HUES6 (cell line): ENCODE results near the gene AIRE.

Source experiments
- H3K27ac ChIP-seq: 2 replicates; pipeline ENCODE4 v1.7.0; 2013; ENCODE audit warnings: low read depth, mild to moderate bottlenecking, low read length, inconsistent platforms
- H3K27me3 ChIP-seq: 2 replicates; pipeline ENCODE4 v1.6.1; 2013; ENCODE audit warnings: low read length; ENCODE audit not compliant: control insufficient read depth, insufficient read depth
- H3K36me3 ChIP-seq: 2 replicates; pipeline ENCODE4 v1.6.1; 2013; ENCODE audit warnings: low read length; ENCODE audit not compliant: control insufficient read depth, insufficient read depth
- H3K4me1 ChIP-seq: 2 replicates; pipeline ENCODE4 v1.6.1; 2013; ENCODE audit warnings: low read length; ENCODE audit not compliant: control insufficient read depth, insufficient read depth
- H3K4me3 ChIP-seq: 2 replicates; pipeline ENCODE4 v1.5.1; 2013; ENCODE audit warnings: low read depth, low read length
- H3K9ac ChIP-seq: one replicate; pipeline ENCODE4 v1.6.1; 2013; ENCODE audit warnings: mild to moderate bottlenecking, low read length
- H3K9me3 ChIP-seq: 2 replicates; pipeline ENCODE4 v1.6.1; 2013; ENCODE audit warnings: low read depth, low read length; ENCODE audit not compliant: control insufficient read depth, insufficient read depth

Gene AIRE

DNA sequence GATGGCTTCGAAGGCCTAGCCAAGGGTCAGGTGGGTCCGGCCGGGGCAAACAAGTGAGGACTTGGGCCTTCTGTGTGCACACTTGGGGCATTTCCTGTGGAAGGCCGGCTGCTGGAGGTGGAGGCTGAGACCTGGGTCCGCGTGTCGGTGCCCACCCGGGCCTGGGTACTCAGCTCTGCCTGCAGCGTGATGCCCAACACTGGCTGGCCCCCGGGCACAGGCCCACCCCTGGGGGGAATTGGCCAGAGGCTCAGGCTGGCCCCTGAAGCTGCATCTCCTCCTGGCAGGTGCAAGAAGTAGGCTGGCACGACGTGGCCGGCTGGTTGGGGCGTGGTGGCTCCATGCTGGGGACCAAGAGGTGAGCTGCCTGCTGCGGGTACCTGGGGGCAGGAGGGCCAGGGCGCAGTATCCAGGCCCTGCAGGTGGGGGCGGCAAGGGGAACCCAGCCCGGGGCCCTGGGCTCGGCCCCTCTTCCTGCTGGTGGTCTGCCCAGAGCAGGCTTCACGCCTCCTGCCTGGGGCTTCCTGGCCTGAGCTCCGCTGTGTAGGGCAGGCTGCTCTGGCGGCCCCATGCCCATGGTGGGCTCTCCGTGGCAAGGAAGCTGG, 36.3 kb downstream of the AIRE start:
- H3K36me3 ChIP-seq, result peaks cover 85% of the 10 kb centered on the region

DNA sequence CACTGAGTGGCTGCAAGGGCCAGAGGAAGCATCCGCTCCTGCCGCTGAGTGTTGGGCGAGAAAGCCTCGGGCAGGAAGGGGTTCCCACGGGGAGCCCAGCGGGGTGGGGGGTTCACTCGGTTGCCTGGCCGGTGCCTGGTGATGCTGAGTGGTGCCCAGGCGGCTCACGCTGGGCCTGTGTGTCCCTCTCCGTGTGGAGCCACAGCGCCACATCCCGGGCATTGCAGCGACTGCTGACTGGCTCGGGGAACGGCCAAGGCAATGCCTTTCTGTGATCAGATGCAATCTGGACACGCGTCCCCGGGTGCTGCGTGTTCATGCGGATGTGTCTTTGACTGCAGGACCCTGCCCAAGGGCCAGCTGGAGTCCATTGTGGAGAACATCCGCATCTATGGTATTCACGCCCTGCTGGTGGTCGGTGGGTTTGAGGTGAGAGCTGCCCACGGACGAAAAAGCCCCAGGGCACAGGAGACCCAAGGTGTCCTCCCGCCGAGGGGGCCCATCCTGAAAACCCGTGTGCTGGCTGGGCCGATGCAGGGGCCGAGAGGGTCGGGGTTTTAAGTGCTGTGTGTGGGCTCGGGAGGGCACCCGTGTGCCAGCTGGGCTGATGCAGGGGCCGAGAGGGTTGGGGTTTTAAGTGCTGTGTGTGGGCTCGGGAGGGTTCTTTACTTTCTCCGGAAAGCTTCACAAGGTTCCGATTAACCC, 37.1 kb downstream of the AIRE start:
- H3K4me1 ChIP-seq, result no peaks in the 10 kb centered on the region
- H3K27ac ChIP-seq, result no peak overlapping the region
- peaks cover 81% of the 10 kb centered on the region for H3K36me3 ChIP-seq
- H3K9me3 ChIP-seq, result no peaks in the 10 kb centered on the region
- H3K9ac ChIP-seq, result no peak overlapping the region
- H3K27me3 ChIP-seq, result no peaks in the 10 kb centered on the region
- no peak overlapping the region for H3K4me3 ChIP-seq

More for the DNA sequence above, 36.3 kb downstream of the AIRE start:
- no peaks in the 10 kb centered on the region for H3K4me1 ChIP-seq
- no peaks in the 10 kb centered on the region for H3K27me3 ChIP-seq
- no peaks in the 10 kb centered on the region for H3K9me3 ChIP-seq
- no peak overlapping the region for H3K27ac ChIP-seq
- H3K9ac ChIP-seq, result no peak overlapping the region
- no peak overlapping the region for H3K4me3 ChIP-seq

- Histone ChIP-seq H3K9ac (no peak overlapping the region), H3K27ac (no peak overlapping the region; the same call in 1 of the 2 replicates), H3K9me3 (no peaks in the 10 kb centered on the region), H3K36me3 (peaks cover 74% of the 10 kb centered on the region), H3K4me3 (no peak overlapping the region), H3K27me3 (no peaks in the 10 kb centered on the region), H3K4me1 (no peaks in the 10 kb centered on the region)
These were observed 37.9 kb downstream of the AIRE start for GRCh38 chr21:44323591-44323990.

DNA sequence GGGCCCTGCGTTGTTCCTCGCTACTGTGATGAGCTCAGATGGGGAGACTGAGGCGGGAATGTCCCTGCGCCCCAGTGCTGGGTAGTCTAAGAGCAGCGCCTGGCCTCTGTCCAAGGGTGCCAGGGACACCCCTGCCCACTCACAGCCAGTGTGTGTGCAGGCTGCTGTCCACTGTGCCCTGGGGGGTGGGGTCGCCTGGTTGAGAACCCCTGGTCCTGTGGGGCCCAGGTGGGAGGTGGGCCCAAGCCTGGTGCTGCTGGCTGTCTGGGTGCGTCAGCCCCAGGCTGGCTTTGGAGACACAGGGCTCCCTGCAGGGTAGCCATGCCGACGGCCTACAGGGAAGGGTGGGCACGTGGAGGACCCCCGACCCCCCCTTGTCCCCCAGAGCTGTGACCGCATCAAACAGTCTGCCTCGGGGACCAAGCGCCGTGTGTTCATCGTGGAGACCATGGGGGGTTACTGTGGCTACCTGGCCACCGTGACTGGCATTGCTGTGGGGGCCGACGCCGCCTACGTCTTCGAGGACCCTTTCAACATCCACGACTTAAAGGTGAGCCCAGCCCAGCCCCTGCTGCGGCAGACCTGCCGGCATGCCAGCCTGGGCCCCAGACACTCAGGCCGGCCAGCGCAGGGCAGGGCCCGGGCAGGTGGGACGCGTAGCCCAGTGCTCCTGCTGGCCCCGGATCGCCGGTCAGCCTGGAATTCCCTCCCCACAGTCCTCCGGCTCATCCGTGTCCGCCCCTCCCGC, 38.6 kb downstream of the AIRE start:
- Histone ChIP-seq H3K27ac (no peak overlapping the region), H3K36me3 (peaks cover 67% of the 10 kb centered on the region), H3K4me1 (no peaks in the 10 kb centered on the region), H3K4me3 (no peak overlapping the region), H3K9ac (no peak overlapping the region), H3K9me3 (no peaks in the 10 kb centered on the region), H3K27me3 (no peaks in the 10 kb centered on the region)

DNA sequence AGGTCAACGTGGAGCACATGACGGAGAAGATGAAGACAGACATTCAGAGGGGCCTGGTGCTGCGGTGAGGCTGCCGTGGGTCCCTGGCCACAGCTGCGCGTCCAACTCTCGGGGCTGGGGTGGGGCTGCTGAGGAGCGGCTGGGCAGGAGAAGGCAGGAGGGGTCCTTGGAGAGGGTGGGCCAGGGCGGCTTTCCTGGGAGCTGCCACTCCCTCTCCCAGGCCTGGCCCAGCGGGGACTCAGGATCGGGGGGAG, 39.1 kb downstream of the AIRE start:
- Histone ChIP-seq H3K27ac (no peak overlapping the region), H3K4me1 (no peaks in the 10 kb centered on the region), H3K4me3 (no peak overlapping the region), H3K36me3 (peaks cover 62% of the 10 kb centered on the region), H3K9me3 (no peaks in the 10 kb centered on the region), H3K27me3 (no peaks in the 10 kb centered on the region), H3K9ac (no peak overlapping the region)

GRCh38 chr21:44325386-44326271, 40.0 kb downstream of the AIRE start:
- Histone ChIP-seq H3K27ac (no peak overlapping the region), H3K4me1 (no peaks in the 10 kb centered on the region), H3K4me3 (no peak overlapping the region), H3K9ac (no peak overlapping the region), H3K27me3 (no peaks in the 10 kb centered on the region), H3K9me3 (no peaks in the 10 kb centered on the region), H3K36me3 (peaks cover 54% of the 10 kb centered on the region)

DNA sequence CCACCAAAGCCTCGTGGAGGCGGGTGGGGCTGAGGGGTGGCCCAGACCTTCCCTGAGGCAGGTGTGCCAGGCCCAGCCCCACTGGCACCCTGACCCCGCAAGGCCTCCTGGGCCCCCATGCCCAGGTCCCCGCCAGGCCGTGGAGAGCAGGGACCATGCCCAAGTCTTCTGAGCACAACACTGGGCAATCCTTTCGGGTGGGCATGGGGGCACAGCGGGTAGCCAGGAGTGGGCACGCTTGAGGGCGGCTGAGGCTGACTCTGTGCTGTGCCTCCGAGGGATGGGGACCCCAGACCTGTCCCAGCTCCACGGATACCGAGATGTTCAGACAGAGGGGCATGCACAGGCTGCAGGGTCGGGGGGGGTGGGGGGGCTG, 40.6 kb downstream of the AIRE start:
- no peak overlapping the region for H3K9ac ChIP-seq
- H3K9me3 ChIP-seq, result no peaks in the 10 kb centered on the region
- H3K27me3 ChIP-seq, result no peaks in the 10 kb centered on the region
- H3K27ac ChIP-seq, result no peak overlapping the region
- peaks cover 50% of the 10 kb centered on the region for H3K36me3 ChIP-seq
- no peaks in the 10 kb centered on the region for H3K4me1 ChIP-seq
- no peak overlapping the region for H3K4me3 ChIP-seq

DNA sequence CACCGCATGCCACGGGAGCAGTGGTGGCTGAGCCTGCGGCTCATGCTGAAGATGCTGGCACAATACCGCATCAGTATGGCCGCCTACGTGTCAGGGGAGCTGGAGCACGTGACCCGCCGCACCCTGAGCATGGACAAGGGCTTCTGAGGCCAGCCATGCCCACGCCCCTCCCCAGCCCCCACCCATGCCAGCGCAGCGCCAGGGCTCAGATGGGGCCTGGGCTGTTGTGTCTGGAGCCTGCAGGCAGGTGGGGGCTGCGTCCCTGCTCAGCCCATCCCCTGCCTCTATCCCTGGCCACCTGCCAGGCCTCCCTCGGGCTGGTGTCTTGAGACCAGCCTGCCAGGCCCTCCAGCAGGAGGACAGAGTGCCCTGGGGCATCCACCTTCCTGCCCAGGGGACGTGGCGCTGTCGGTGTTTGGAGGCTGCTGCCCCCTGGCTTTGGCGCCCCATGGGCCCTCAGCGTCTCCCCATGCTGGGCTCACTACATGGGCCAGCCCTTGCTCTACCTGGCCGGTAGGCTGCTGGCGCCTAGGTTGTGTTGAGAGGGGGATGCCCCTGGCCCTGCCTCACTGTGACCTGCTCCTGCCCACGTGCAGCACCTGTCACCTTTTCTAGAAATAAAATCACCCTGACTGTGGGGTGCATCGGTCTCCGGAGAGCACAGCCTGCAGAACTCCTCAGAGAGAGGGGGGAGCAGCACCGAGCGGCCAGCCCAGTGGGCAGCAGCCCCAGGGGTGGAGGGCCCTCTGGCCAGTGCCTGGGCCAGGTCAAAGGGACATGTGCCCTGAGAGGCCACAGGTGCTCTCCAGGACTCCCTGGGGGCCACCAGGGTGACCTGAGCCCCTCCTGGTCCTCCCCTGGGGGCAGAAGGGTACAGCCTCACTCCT, 41.3 kb downstream of the AIRE start:
- Histone ChIP-seq H3K4me1 (no peaks in the 10 kb centered on the region), H3K4me3 (no peak overlapping the region), H3K27ac (no peak overlapping the region), H3K27me3 (no peaks in the 10 kb centered on the region), H3K9me3 (no peaks in the 10 kb centered on the region), H3K9ac (no peak overlapping the region), H3K36me3 (peaks cover 46% of the 10 kb centered on the region)

- Histone ChIP-seq H3K9me3 (no peaks in the 10 kb centered on the region), H3K36me3 (peaks cover 40% of the 10 kb centered on the region), H3K27ac (no peak overlapping the region), H3K4me1 (no peaks in the 10 kb centered on the region), H3K4me3 (no peak overlapping the region), H3K9ac (no peak overlapping the region), H3K27me3 (no peaks in the 10 kb centered on the region)
These were observed 41.9 kb downstream of the AIRE start for GRCh38 chr21:44327603-44327974.

GRCh38 chr21:44328242-44328895, 42.7 kb downstream of the AIRE start:
- Histone ChIP-seq H3K27ac (no peak overlapping the region), H3K9ac (no peak overlapping the region), H3K4me1 (no peaks in the 10 kb centered on the region), H3K27me3 (no peaks in the 10 kb centered on the region), H3K4me3 (no peak overlapping the region), H3K36me3 (peaks cover 33% of the 10 kb centered on the region), H3K9me3 (no peaks in the 10 kb centered on the region)
